Activated naive CD8-positive, alpha-beta T cell treated with anti-CD3 and anti-CD28 coated beads for 36 hours (primary cell): Measurements from ENCODE around the gene UQCRC1. TPM values are rescaled to one million over a fixed set of nuclear protein-coding genes. Genes with fewer than 3 reads are reported as not detected.
A peak's percentile ranks its signal among the peaks of the same experiment; 100 is the strongest.
"Not testable (repeated sequence)": the region's sequence is repeated elsewhere in the genome, so short reads cannot be mapped to it uniquely, and the experiment has no call there.

Experiments used
- DNase-seq: peaks from one replicate; pipeline ENCODE4 v3.0.0; 2021
- H3K27ac Mint-ChIP-seq: one replicate; pipeline ENCODE4 v1.8.0; 2022; ENCODE audit warnings: mild to moderate bottlenecking, moderate library complexity, mixed read lengths
- H3K27me3 Mint-ChIP-seq: one replicate; pipeline ENCODE4 v1.8.0; 2022; ENCODE audit warnings: mild to moderate bottlenecking, mixed read lengths
- H3K36me3 Mint-ChIP-seq: one replicate; pipeline ENCODE4 v1.8.0; 2021; ENCODE audit warnings: mild to moderate bottlenecking, mixed read lengths
- H3K4me1 Mint-ChIP-seq: one replicate; pipeline ENCODE4 v1.8.0; 2021; ENCODE audit warnings: mixed read lengths
- H3K4me3 Mint-ChIP-seq: one replicate; pipeline ENCODE4 v1.8.0; 2022; ENCODE audit warnings: mild to moderate bottlenecking, moderate library complexity, mixed read lengths
- H3K9me3 Mint-ChIP-seq: one replicate; pipeline ENCODE4 v1.8.0; 2022; ENCODE audit warnings: mixed read lengths
- total RNA-seq, 2 experiments: library from RNA; stranded (reverse); gene quantifications; one replicate each; pipeline ENCODE4 v1.2.3, GENCODE V29; 2021

The UQCRC1 gene
- total RNA-seq, 2 experiments from 2014 or later = 193 to 209 TPM

DNA sequence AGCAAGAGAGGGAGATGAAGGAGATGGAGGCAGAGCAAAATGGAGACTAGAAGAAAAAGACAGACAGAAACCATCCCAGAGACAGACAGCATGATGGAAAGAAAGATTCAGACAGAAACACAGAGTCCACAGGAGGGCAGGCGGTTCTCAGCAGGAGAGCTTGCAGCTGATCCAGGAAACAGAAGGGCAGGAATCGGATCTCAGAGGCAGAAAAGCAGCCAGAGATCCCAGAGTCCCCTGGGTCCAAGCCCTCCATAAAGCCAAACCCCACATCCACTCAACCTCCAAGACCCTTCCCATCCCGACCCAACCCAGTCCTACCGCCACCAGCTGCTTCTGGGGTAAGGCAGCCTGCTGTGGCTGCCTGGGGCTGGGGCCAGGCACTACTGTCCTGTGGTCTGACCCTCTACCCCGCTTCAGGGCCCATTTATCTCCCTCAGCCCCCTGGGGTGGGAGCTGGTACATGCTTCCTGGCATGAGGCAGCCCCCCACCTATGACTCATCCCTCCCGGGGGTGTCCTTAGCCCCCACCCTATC, 46.0 kb downstream of the UQCRC1 start, which contains the start of gene UCN2:
TSS of gene UCN2 (minus strand) at position 400 of the 537 bp plus-strand sequence. CDS start 657 bp downstream, outside the sequence.
- no peaks in the 10 kb centered on the region for H3K27me3 Mint-ChIP-seq
- H3K4me1 Mint-ChIP-seq = peaks cover 10% of the 10 kb centered on the region
- H3K27ac Mint-ChIP-seq = no peak within 1 kb of the TSS
- H3K36me3 Mint-ChIP-seq = no peaks in the 10 kb centered on the region
- H3K9me3 Mint-ChIP-seq = no peaks in the 10 kb centered on the region
- DNase-seq = no peak
- H3K4me3 Mint-ChIP-seq = no peak within 1 kb of the TSS

DNA sequence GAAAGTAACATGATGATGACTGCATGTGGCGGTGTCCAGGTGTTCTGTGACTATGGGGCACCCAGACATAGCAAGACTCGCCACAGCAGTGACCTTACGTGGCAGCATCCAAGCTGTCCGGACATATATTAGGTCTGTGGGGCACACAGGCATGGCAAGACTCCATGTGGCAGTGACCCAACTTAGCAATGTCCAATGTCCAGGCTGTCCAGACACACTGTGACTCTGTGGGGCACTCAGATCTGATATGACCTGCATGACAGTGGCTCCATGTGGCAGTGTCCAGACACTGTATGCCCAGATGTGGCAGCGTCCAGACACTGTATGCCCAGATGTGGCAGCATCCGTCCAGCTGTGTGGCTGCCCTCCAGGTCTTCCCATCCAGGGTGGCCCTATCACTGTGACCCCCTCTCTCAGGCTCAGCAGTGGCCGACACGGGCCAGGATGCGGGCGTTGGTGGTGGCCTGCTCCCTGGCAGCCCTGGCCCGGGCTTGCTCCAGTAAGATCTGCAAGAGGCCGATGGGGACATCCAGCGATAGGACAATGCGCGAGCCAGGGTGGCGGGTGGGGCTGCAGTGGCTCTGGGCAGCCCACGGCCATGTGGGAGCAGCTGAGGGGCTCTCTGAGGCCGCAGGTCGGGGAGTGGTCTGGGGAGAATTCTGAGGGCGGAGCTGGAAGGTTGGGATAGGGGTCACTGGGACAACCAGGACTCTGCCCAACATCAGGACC, 46.9 kb downstream of the UQCRC1 start:
- no peak for DNase-seq
- Mint-ChIP-seq H3K4me1 (peaks cover 13% of the 10 kb centered on the region), H3K36me3 (no peaks in the 10 kb centered on the region), H3K9me3 (no peaks in the 10 kb centered on the region), H3K27ac (no peak overlapping the region), H3K4me3 (no peak overlapping the region), H3K27me3 (no peaks in the 10 kb centered on the region)

DNA sequence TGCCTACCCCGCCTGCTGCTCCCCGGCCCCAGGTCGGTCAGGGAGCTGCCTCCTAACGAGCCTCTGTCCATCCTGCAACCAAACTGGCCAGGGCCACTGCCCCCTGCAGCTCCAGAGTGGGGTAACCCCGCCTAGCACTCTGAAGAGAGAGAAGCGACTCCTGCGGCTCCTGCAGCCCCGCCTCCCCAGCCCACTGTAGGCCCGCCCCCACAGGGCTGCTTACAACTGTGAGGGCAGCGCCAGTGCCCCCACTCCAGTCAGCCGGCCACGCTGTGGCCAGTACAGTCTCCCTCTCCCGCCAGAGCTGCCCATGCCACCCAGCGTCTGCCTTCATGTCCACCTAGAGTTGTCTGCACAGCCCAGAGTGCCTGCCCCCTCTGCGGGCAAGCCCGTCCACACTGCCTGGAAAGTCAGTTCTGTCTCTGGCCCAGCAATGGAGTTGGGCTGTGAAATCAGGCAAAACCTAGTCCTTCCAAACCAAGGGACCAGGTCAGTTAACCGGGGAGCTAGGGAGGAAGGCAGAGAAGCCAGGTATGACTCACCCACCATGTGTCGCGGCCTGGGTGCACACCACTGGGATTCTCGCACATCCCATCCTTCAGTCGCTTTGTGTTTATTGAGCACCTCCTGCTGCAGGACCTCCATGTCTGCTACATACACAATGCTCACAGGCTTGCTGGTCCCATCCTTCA, 48.3 kb downstream of the UQCRC1 start:
- H3K36me3 Mint-ChIP-seq = no peaks in the 10 kb centered on the region
- peaks cover 15% of the 10 kb centered on the region for H3K4me1 Mint-ChIP-seq
- H3K27me3 Mint-ChIP-seq = no peaks in the 10 kb centered on the region
- peak; percentile 34 for DNase-seq
- H3K9me3 Mint-ChIP-seq = no peaks in the 10 kb centered on the region
- H3K27ac Mint-ChIP-seq = no peak overlapping the region
- peak overlapping the region; percentile 19 for H3K4me3 Mint-ChIP-seq

DNA sequence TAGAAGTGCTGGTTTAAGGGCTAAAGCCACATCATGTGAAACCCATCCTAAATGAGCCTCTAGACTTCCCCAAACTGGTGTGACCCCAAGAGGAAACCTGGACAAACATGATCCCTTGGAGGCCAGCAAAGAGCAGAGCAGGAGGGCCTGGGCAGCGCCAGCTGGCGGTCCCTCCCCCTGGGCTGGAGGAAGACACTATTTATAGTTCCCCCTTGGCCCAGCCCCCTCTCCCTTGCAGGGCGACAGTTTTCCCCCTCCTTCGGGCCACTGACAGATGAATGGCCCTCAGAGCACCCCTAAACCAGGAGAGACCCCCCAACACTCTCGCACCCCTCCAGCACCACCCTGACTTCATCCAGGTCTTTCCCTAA, 48.8 kb downstream of the UQCRC1 start:
- no peak overlapping the region for H3K27ac Mint-ChIP-seq
- H3K36me3 Mint-ChIP-seq = no peaks in the 10 kb centered on the region
- no peaks in the 10 kb centered on the region for H3K27me3 Mint-ChIP-seq
- peaks cover 13% of the 10 kb centered on the region for H3K4me1 Mint-ChIP-seq
- no peak for DNase-seq
- no peak overlapping the region for H3K4me3 Mint-ChIP-seq
- no peaks in the 10 kb centered on the region for H3K9me3 Mint-ChIP-seq

DNA sequence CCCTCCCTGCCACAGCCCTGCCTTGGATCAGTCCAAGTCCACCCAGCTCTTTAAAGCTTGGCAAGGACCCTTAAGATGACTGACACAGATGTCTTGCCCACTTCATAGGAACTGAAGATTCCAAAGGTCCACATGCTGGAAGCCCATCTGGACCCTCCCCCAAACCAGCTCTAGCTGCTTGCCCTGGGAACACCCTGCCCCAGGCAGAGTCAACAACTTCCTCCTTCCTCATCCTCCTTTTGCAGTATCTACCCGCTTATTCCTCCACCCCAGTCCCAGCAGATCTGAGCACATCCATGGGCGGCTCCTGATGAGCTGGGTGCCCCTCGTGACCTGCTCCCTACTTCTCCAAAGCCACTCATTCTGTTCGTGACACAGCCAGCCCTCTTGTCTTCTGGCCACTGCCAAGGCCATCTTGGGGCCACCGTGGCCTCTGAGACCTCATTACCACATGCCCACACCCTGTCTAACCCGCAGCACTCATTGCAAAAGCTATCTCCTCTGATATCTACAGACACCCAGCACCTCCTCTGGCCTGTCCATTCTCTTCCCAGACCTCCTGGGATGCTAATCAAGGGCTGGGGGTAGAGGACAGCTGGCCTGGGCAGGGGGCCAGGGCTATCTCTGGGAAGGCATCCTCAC, 50.8 kb downstream of the UQCRC1 start:
- no peak overlapping the region for H3K4me3 Mint-ChIP-seq

DNA sequence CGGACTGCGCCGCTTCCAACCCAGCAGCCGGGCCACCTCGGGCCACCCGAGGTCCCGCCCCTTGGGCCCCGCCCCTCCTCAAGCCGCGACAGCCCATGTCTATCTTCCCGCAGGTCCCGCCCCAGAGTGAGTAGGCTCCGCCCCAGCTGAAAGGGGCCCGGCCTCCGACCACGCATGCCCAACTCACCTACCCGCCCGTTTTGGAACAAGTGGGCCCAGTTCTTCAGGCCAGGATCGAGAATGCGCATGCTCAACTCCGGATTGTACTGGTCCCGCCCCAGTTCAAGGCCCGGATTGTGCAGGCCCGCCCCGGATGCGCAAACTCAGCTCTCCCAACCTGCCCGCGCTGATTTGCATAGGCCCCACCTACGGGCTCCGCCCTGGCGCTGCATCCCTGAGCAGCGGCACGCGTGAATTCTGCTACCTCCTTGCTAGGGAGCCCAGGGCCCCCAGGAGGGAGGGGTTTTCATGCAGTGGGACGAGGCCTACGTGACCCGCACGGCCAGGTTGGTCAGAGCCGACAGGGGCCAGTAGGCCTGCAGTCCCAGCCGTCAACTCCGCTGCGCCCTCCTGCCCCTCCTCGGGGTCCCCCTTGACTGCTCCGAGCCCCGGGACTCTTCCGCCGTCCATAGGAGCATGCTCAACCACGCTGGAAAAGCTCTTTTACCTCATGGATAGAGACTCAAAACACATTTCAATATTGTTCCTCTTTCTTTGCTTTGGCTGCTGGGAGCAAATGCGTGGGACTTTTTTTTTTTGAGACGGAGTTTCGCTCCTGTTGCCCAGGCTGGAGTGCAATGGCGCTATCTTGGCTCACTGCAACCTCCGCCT, 52.4 kb downstream of the UQCRC1 start, which contains the start of gene PFKFB4:
TSS of gene PFKFB4 (minus strand) at position 8 of the 831 bp plus-strand sequence. CDS start 26 bp downstream, outside the sequence.
- H3K27me3 Mint-ChIP-seq = no peaks in the 10 kb centered on the region
- peak within 1 kb of the TSS; percentile 88 for H3K27ac Mint-ChIP-seq
- H3K4me3 Mint-ChIP-seq = peak within 1 kb of the TSS; percentile 85
- no peaks in the 10 kb centered on the region for H3K9me3 Mint-ChIP-seq
- peaks cover 20% of the 10 kb centered on the region for H3K4me1 Mint-ChIP-seq
- DNase-seq = peak; percentile 99
- peaks cover 6% of the 10 kb centered on the region for H3K36me3 Mint-ChIP-seq

More for the DNA sequence above, 50.8 kb downstream of the UQCRC1 start:
- peak; percentile 14 for DNase-seq
- H3K27me3 Mint-ChIP-seq = no peaks in the 10 kb centered on the region
- H3K4me1 Mint-ChIP-seq = peaks cover 20% of the 10 kb centered on the region
- H3K36me3 Mint-ChIP-seq = peaks cover 6% of the 10 kb centered on the region
- H3K27ac Mint-ChIP-seq = no peak overlapping the region
- H3K9me3 Mint-ChIP-seq = no peaks in the 10 kb centered on the region

DNA sequence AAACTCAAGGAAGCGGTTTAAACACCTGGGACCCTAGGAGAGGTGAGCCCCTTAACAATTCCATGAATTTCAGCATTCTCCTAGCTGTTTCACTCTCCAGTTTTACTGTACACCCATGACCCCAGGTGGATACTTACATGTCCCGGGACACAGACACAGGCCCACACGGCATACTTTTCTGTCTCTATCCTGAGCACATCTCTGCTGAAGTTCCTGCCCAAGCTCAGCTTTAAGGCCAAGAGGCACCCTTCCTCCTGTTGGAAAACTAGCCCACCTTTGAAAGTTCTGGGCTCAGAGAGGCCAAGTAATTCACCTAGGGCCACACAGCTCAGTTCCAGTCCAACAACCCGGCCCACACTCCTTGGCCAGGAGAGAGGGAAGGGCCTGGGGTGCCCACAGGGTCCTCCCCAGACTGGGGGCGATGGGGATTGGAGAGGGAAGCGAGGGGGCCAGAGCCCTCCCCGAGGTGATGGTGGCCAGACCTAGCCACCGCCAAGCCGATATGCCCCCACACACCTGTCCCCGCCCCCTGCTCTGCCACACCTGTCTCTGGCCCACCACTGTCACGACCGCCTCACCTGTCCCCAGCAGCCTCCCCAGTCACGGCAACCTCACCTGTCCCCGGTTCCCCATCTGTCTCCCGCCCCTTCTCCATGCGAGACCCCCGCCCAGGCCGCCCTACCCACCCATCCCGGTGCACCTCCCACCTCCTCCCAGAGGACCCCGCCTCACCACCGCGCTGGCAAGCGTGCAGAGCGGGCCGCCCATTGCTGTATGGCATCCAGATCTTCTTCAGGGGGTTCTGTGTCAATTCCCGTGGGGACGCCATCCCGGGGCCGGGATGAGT, 53.3 kb downstream of the UQCRC1 start:
- no peak for DNase-seq
- no peaks in the 10 kb centered on the region for H3K9me3 Mint-ChIP-seq
- peak overlapping the region; percentile 85 for H3K4me3 Mint-ChIP-seq
- peak overlapping the region; percentile 88 for H3K27ac Mint-ChIP-seq
- H3K36me3 Mint-ChIP-seq = peaks cover 6% of the 10 kb centered on the region
- H3K4me1 Mint-ChIP-seq = peaks cover 20% of the 10 kb centered on the region
- H3K27me3 Mint-ChIP-seq = no peaks in the 10 kb centered on the region

DNA sequence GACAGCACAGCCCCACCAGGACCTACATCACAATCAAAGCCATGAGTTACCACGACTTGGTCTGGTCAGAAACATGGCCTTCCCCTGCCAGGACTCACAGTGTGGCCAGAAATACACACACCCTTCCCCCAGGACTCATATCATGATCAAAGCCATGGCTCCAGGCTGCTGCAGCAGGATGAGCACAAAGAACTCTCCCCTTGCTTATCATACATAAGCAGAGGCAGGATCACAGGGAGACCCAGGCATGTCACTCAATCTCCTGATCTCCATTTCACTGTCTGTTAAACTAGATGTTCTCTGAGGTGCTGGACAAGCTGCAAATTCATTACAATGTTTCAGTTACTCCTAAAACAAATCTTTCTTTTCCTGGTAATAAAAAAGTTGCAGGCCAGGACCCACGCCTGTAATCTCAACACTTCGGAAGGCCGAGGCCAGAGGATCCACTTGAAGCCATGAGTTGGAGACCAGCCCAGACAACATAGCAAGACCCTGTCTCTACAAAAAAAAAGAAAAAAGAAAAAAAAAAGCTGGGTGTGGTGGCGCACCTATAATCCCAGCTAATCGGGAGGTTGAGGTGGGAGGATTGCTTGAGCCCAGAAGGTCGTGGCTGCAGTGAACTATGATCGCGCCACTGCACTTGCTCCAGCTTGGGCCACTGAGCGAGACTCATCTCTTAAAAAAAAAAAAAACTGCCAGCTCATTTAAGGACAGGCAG, 54.1 kb downstream of the UQCRC1 start:
- Mint-ChIP-seq H3K27ac (no peak overlapping the region), H3K36me3 (peaks cover 6% of the 10 kb centered on the region), H3K4me3 (peak overlapping the region; percentile 85), H3K4me1 (peaks cover 18% of the 10 kb centered on the region), H3K9me3 (no peaks in the 10 kb centered on the region), H3K27me3 (no peaks in the 10 kb centered on the region)
- no peak for DNase-seq

DNA sequence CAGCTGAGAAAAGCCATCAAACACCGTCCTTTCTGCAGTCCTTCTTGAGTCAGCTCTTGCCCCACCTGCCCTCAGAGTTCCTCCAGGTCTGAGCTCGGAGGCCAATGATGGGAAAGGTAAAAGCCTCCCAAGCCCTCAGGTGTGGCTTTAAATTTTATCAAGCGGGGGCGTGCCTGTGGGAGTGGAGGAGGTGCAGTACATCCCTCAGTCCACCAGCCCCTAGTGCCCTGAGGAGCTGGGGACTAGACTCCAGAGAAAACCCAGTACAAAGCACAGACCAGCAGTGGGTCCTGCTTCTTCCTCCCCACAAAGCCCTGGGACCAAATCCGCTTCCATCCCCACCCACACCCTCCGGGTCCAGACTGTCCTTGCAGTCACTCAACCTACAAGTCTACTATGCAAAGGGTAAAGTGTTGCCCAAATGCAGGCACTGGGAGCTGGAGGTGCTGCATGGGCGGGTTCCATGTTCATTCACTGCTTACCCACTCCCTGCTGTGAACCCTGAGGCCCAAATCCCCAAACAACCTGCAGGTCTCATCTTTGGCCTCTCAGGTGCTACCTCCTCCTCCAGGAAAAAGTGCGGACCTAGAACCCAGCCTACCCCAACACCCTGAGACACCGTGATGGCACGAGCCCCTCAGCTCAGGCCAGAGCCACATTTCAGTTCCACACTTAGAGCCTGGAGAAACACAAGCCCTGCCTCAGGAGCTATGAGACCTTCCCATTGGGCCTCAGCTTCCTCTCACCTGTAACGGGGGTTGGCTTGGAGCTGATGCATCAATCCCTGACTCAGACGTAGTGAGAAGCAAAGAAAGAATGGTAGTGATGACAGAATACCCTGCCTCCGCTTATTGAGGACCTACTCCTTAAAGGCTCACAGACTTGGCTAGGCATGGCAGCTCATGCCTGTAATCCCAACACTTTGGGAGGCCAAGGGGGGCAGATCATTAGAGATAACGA, 55.3 kb downstream of the UQCRC1 start:
- H3K36me3 Mint-ChIP-seq = peaks cover 6% of the 10 kb centered on the region
- H3K4me1 Mint-ChIP-seq = peaks cover 21% of the 10 kb centered on the region
- no peaks in the 10 kb centered on the region for H3K27me3 Mint-ChIP-seq
- no peak for DNase-seq
- H3K4me3 Mint-ChIP-seq = peak overlapping the region; percentile 85
- no peaks in the 10 kb centered on the region for H3K9me3 Mint-ChIP-seq
- H3K27ac Mint-ChIP-seq = no peak overlapping the region

DNA sequence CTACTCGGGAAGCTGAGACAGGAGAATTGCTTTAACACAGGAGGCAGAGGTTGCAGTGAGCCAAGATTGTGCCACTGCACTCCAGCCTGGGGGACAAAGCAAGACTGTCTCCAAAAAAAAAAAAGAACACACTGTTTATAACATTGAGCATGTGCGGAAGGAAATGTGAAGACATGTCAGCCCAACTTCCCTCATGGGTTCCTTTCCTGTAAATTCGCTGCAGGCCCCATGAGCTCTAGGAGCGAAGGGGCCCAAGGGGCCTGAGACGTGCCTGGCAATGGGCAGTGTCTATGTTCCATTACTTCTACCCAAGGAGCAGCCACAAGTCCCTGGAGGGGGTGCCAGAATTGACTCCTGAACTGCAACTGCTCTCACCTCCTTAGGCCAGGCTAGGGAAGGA, 56.1 kb downstream of the UQCRC1 start:
- Mint-ChIP-seq H3K4me3 (no peak overlapping the region), H3K4me1 (peaks cover 24% of the 10 kb centered on the region), H3K27ac (no peak overlapping the region), H3K36me3 (peaks cover 6% of the 10 kb centered on the region), H3K9me3 (no peaks in the 10 kb centered on the region), H3K27me3 (no peaks in the 10 kb centered on the region)
- no peak for DNase-seq

DNA sequence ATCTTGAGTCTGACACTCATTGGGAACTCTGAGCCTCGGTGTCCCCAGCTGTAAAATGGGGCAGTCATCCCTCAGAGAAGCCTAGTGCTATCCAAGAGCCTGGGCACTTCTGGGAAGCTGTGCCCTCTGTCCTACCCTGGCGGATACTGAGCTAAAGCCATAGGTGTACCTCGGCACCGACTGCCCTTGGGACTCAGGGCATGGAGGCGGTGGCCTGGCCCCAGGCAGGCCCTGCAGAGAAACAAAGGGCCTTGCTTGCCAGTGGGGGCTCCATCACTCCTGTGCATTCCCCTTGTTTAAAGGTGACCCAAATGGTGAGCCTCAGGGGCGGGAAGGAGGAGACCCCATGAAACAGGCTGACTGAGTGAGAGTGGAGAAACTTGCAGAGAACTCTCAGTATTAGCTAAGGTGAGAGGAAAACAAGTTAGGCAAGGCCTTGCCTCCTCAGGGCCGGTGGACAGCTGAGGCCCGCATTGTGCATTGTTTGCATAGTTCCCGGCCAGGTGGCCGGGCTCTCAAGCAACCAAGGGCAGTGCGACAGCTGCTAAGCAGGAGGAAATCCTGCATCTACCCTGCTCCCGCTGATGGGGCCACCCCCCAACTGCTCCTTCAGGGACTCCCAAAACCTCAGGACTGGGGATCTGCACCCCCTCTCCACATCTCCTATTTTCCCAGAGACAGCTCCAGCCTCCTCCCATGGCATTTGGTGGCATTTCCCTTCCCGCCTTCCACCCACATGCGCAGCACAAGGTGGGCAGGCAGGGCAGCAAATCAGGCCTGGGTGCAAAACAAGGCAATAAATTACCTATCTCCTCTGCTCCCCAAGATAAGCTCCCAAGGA, 57.1 kb downstream of the UQCRC1 start:
- Mint-ChIP-seq H3K36me3 (peaks cover 12% of the 10 kb centered on the region), H3K4me1 (peaks cover 21% of the 10 kb centered on the region), H3K27ac (no peak overlapping the region)

DNA sequence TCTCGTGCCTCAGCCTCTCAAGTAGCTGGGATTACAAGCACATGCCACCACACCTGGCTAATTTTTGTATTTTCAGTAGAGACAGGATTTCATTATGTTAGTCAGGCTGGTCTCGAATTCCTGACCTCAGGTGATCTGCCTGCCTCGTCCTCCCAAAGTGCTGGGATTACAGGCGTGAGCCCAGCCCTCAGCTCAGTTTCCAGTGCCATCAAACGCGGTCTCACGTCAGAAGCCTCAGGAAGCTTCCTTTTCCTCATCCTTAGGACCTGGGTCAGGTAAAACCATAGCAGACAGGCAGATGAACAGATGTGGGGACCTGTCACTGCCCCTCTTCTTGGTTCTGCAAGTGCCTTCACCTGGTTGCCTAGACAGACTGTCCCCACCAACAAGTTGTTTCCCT, 57.8 kb downstream of the UQCRC1 start:
- H3K27ac Mint-ChIP-seq, H3K4me3 Mint-ChIP-seq, DNase-seq, H3K27me3 Mint-ChIP-seq, H3K9me3 Mint-ChIP-seq: not testable (repeated sequence)
- Mint-ChIP-seq H3K4me1 (peaks cover 20% of the 10 kb centered on the region), H3K36me3 (peaks cover 16% of the 10 kb centered on the region)

More for the DNA sequence above, 57.1 kb downstream of the UQCRC1 start:
- H3K27me3 Mint-ChIP-seq = no peaks in the 10 kb centered on the region
- no peaks in the 10 kb centered on the region for H3K9me3 Mint-ChIP-seq
- DNase-seq = no peak
- no peak overlapping the region for H3K4me3 Mint-ChIP-seq
